GM21529 (cell line): ENCODE data around the gene FBF1.
"Not testable (repeated sequence)": the region's sequence is repeated elsewhere in the genome, so short reads cannot be mapped to it uniquely, and the experiment has no call there.

Experiments used
- ATAC-seq: cut with Tn5 transposase; IDR thresholded peaks from one replicate; pipeline ENCODE4 v1.9.1; 2021; ENCODE audit not compliant: unreplicated experiment

Gene FBF1

GRCh38 chr17:75897160-75898019 is 43.5 kb downstream of the FBF1 start:
- ATAC-seq, result no peak

- peak; percentile 59 for ATAC-seq
Measured at GRCh38 chr17:75896415-75897159, 44.3 kb downstream of the FBF1 start, which contains the start of gene TRIM65. TRIM65 (minus strand) TSS chr17:75896951; CDS start chr17:75896937, 14 bp downstream.

- no peak for ATAC-seq
Measured at GRCh38 chr17:75895370-75896155, 45.3 kb downstream of the FBF1 start.

GRCh38 chr17:75894049-75894733 is 46.7 kb downstream of the FBF1 start:
- ATAC-seq, result no peak

GRCh38 chr17:75893305-75894048 is 47.4 kb downstream of the FBF1 start:
- ATAC-seq, result no peak

GRCh38 chr17:75892556-75893224 is 48.2 kb downstream of the FBF1 start:
- no peak for ATAC-seq

GRCh38 chr17:75891605-75892555 is 49.0 kb downstream of the FBF1 start:
- no peak for ATAC-seq

GRCh38 chr17:75891022-75891604 is 49.7 kb downstream of the FBF1 start:
- ATAC-seq, result no peak

GRCh38 chr17:75889454-75889853 is 51.4 kb downstream of the FBF1 start:
- ATAC-seq, result no peak

- ATAC-seq, result no peak
Measured at GRCh38 chr17:75888484-75888883, 52.4 kb downstream of the FBF1 start.

- not testable (repeated sequence) for ATAC-seq
Measured at GRCh38 chr17:75885860-75886259, 55.0 kb downstream of the FBF1 start.

- ATAC-seq, result no peak
Measured at GRCh38 chr17:75885431-75885830, 55.4 kb downstream of the FBF1 start.

GRCh38 chr17:75881678-75882454 is 59.0 kb downstream of the FBF1 start:
- ATAC-seq, result no peak

- no peak for ATAC-seq
Measured at GRCh38 chr17:75880266-75880665, 60.6 kb downstream of the FBF1 start.

GRCh38 chr17:75878174-75878998 is 62.5 kb downstream of the FBF1 start, which contains the start of gene TRIM47:
TRIM47 (minus strand) TSS chr17:75878581; CDS start chr17:75878548, 33 bp downstream.
- no peak for ATAC-seq

GRCh38 chr17:75877752-75878173 is 63.1 kb downstream of the FBF1 start:
- no peak for ATAC-seq
